Effector memory CD4-positive, alpha-beta T cell (primary cell): ENCODE measurements around the gene FNDC10.

ENCODE experiments used
- DNase-seq, 3 donors: peaks; one replicate each; pipeline ENCODE4 v3.0.0-alpha.2; 2020
- H3K27ac ChIP-seq: 2 replicates; pipeline ENCODE4 v1.7.0; 2013; ENCODE audit warnings: mild to moderate bottlenecking, low read length, moderate library complexity; ENCODE audit not compliant: insufficient read depth, poor library complexity, severe bottlenecking
- H3K27me3 ChIP-seq: replicated peaks from 2 replicates; pipeline ENCODE4 v1.7.0; 2013; ENCODE audit warnings: mild to moderate bottlenecking, low read length; ENCODE audit not compliant: insufficient read depth, control insufficient read depth, poor library complexity, severe bottlenecking
- H3K36me3 ChIP-seq: 2 replicates; pipeline ENCODE4 v1.7.0; 2013; ENCODE audit warnings: mild to moderate bottlenecking, low read length, moderate library complexity; ENCODE audit not compliant: control insufficient read depth, insufficient read depth
- H3K4me1 ChIP-seq: 2 replicates; pipeline ENCODE4 v1.7.0; 2013; ENCODE audit warnings: low read length, mild to moderate bottlenecking; ENCODE audit not compliant: control insufficient read depth, insufficient read depth, poor library complexity, severe bottlenecking
- H3K4me3 ChIP-seq: 2 replicates; pipeline ENCODE4 v1.7.0; 2013; ENCODE audit warnings: low read length, low read depth, mild to moderate bottlenecking; ENCODE audit not compliant: insufficient read depth, poor library complexity, severe bottlenecking
- H3K9me3 ChIP-seq: 2 replicates; pipeline ENCODE4 v1.7.0; 2013; ENCODE audit warnings: mild to moderate bottlenecking, low read length, moderate library complexity; ENCODE audit not compliant: control insufficient read depth

FNDC10 gene

GRCh38 chr1:1605034-1605591 is 5.2 kb upstream of the FNDC10 start:
- DNase-seq = no peak
- Histone ChIP-seq H3K27me3 (no peaks in the 10 kb centered on the region), H3K4me3 (no peak overlapping the region)

GRCh38 chr1:1604374-1605033 is 4.6 kb upstream of the FNDC10 start:
- Histone ChIP-seq H3K4me3 (no peak overlapping the region), H3K4me1 (peaks cover 7% of the 10 kb centered on the region), H3K9me3 (no peaks in the 10 kb centered on the region), H3K27ac (no peak overlapping the region), H3K36me3 (no peaks in the 10 kb centered on the region), H3K27me3 (no peaks in the 10 kb centered on the region)
- no peak for DNase-seq

More at GRCh38 chr1:1605034-1605591, 5.2 kb upstream of the FNDC10 start:
- Histone ChIP-seq H3K36me3 (no peaks in the 10 kb centered on the region), H3K4me1 (peaks cover 7% of the 10 kb centered on the region), H3K9me3 (no peaks in the 10 kb centered on the region), H3K27ac (no peak overlapping the region)

GRCh38 chr1:1603671-1604373 is 3.9 kb upstream of the FNDC10 start:
- Histone ChIP-seq H3K36me3 (no peaks in the 10 kb centered on the region), H3K4me3 (no peak overlapping the region), H3K4me1 (peaks cover 11% of the 10 kb centered on the region), H3K27ac (no peak overlapping the region), H3K27me3 (no peaks in the 10 kb centered on the region), H3K9me3 (no peaks in the 10 kb centered on the region)
- DNase-seq = no peak

- Histone ChIP-seq H3K27ac (no peak overlapping the region), H3K27me3 (no peaks in the 10 kb centered on the region), H3K4me1 (peaks cover 11% of the 10 kb centered on the region), H3K36me3 (no peaks in the 10 kb centered on the region), H3K9me3 (no peaks in the 10 kb centered on the region), H3K4me3 (no peak overlapping the region)
- no peak for DNase-seq
These were observed 3.1 kb upstream of the FNDC10 start for GRCh38 chr1:1602968-1603506.

- Histone ChIP-seq H3K27me3 (no peaks in the 10 kb centered on the region), H3K9me3 (no peaks in the 10 kb centered on the region), H3K4me1 (peaks cover 11% of the 10 kb centered on the region), H3K4me3 (no peak overlapping the region), H3K36me3 (no peaks in the 10 kb centered on the region), H3K27ac (no peak overlapping the region)
- no peak for DNase-seq
These were observed 2.5 kb upstream of the FNDC10 start for GRCh38 chr1:1602304-1602967.

GRCh38 chr1:1601564-1602303 is 1.8 kb upstream of the FNDC10 start:
- no peaks in the 10 kb centered on the region for H3K9me3 ChIP-seq
- H3K4me1 ChIP-seq = peaks cover 7% of the 10 kb centered on the region
- no peaks in the 10 kb centered on the region for H3K36me3 ChIP-seq
- H3K27me3 ChIP-seq = no peaks in the 10 kb centered on the region
- H3K4me3 ChIP-seq = no peak overlapping the region
- no peak for DNase-seq
- H3K27ac ChIP-seq = no peak overlapping the region

GRCh38 chr1:1600861-1601563 is 1.1 kb upstream of the FNDC10 start:
- no peak overlapping the region for H3K4me3 ChIP-seq
- H3K27ac ChIP-seq = no peak overlapping the region
- H3K27me3 ChIP-seq = no peaks in the 10 kb centered on the region
- H3K9me3 ChIP-seq = no peaks in the 10 kb centered on the region
- DNase-seq = no peak
- H3K36me3 ChIP-seq = no peaks in the 10 kb centered on the region
- peaks cover 3% of the 10 kb centered on the region for H3K4me1 ChIP-seq

GRCh38 chr1:1599030-1599934 is 653 bp downstream of the FNDC10 start:
- Histone ChIP-seq H3K4me1 (peaks cover 3% of the 10 kb centered on the region), H3K4me3 (no peak overlapping the region), H3K9me3 (no peaks in the 10 kb centered on the region), H3K36me3 (no peaks in the 10 kb centered on the region), H3K27ac (no peak overlapping the region), H3K27me3 (no peaks in the 10 kb centered on the region)
- DNase-seq = no peak
